ENCODE results near the gene RDH14.
A peak's percentile ranks its signal among the peaks of the same experiment; 100 is the strongest.

RDH14 gene

DNA sequence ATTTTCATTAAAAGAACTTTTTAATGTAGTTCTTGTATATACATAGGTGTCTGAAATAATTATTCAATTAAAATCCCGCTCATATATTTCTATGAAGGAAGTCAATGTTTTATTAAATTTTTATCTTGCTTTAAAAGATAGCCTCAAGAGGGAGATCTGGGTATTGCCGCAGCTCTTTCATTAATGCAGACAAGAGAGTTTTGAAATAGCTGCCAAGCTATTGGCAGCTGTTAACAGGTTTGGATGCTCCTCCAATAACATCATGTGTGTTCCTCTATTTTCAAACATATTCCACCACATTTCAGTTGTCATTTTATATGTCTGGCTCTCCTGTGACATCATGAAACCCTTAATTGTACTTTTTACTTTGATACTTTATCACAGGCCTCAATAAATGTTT lies 41.8 kb upstream of the RDH14 start:
- TF ChIP-seq, protein P1, sequence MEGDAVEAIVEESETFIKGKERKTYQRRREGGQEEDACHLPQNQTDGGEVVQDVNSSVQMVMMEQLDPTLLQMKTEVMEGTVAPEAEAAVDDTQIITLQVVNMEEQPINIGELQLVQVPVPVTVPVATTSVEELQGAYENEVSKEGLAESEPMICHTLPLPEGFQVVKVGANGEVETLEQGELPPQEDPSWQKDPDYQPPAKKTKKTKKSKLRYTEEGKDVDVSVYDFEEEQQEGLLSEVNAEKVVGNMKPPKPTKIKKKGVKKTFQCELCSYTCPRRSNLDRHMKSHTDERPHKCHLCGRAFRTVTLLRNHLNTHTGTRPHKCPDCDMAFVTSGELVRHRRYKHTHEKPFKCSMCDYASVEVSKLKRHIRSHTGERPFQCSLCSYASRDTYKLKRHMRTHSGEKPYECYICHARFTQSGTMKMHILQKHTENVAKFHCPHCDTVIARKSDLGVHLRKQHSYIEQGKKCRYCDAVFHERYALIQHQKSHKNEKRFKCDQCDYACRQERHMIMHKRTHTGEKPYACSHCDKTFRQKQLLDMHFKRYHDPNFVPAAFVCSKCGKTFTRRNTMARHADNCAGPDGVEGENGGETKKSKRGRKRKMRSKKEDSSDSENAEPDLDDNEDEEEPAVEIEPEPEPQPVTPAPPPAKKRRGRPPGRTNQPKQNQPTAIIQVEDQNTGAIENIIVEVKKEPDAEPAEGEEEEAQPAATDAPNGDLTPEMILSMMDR (IDR thresholded peaks at IDR 0.05) = no peak
- DNase-seq = no peak

DNA sequence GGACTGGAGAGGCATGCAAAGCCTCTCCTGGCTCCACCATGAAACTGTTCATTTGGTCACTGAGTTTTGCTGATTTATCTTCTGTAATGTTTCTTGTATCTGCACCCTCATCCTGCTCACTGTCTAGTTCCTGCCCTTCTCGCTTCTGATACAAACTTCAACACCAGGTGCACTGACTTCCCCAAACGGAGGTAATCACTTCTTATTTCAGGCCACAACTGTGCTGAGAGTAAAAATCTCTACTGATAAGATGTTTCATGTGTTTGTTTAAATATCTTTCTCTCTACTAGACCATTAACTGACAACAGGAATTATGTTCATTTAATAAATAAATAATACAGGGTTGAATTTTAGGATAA lies 39.8 kb upstream of the RDH14 start:
- no peaks in the 10 kb centered on the region for H3K36me3 ChIP-seq
- TF ChIP-seq, protein P1 (IDR thresholded peaks at IDR 0.05) = no peak
- peaks cover 0 to 36% (median 20%) of the 10 kb centered on the region in 4 donors for H3K4me1 ChIP-seq
- intact Hi-C loops (cut with DNase I; ENCODE audit: low total_unique reads) = no loop called here
- no peak overlapping the region for H3K4me3 ChIP-seq
- no peaks in the 10 kb centered on the region for H3K9me3 ChIP-seq
- peak overlapping the region in 1 of 2 donors; percentile 20 for H3K27ac ChIP-seq
- H3K27me3 ChIP-seq = no peaks in the 10 kb centered on the region
- DNase-seq = no peak

More for the DNA sequence above, 41.8 kb upstream of the RDH14 start:
- intact Hi-C loops (cut with DNase I; ENCODE audit: low total_unique reads) = no loop called here
- no peaks in the 10 kb centered on the region for H3K27me3 ChIP-seq
- H3K4me3 ChIP-seq = no peak overlapping the region
- peaks cover 0 to 40% (median 21%) of the 10 kb centered on the region in 4 donors for H3K4me1 ChIP-seq
- no peaks in the 10 kb centered on the region for H3K36me3 ChIP-seq
- H3K9me3 ChIP-seq = no peaks in the 10 kb centered on the region
- no peak overlapping the region for H3K27ac ChIP-seq

DNA sequence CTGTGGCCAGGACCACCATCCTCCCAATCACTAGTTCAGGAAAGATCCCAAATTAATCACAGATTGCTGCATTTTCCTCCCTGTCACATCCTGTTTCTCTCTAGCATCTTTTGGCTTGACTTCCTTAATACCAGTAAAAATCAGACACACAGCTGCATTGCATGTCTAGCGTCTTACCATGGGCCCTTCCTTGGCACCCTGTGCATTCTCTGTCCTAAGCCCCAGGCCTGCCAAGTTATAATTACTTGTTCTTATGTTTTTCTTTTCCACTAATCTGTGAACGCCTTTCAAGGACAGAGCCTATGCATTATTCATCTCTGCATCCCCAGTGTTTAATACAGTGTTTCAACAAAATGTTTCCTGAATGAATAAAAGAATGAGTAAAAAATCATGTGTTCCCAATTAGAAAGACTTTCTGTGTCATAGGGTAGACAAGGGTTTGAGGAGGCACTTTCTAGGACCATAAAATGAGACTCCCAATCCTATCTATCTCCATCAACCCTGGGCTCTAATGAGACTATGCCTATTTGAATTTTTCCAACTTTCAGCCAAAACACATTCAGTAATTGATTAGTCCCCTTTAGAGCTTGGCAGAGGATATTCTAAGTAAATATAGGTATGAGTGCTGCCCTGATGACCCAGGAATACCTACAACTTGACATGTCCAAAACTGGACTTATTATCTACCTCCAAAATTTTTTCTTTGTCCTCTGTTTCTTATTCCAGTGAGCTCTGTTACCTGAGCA lies 39.2 kb upstream of the RDH14 start:
- H3K36me3 ChIP-seq = no peaks in the 10 kb centered on the region
- peak overlapping the region; percentile 20 to 29 for H3K27ac ChIP-seq
- no peak overlapping the region for H3K4me3 ChIP-seq
- TF ChIP-seq, protein P1 (IDR thresholded peaks at IDR 0.05) = no peak
- no peaks in the 10 kb centered on the region for H3K27me3 ChIP-seq
- H3K4me1 ChIP-seq = peaks cover 0 to 31% (median 16%) of the 10 kb centered on the region in 4 donors
- no peaks in the 10 kb centered on the region for H3K9me3 ChIP-seq
- intact Hi-C loops (cut with DNase I; ENCODE audit: low total_unique reads) = no loop called here
- no peak for DNase-seq

DNA sequence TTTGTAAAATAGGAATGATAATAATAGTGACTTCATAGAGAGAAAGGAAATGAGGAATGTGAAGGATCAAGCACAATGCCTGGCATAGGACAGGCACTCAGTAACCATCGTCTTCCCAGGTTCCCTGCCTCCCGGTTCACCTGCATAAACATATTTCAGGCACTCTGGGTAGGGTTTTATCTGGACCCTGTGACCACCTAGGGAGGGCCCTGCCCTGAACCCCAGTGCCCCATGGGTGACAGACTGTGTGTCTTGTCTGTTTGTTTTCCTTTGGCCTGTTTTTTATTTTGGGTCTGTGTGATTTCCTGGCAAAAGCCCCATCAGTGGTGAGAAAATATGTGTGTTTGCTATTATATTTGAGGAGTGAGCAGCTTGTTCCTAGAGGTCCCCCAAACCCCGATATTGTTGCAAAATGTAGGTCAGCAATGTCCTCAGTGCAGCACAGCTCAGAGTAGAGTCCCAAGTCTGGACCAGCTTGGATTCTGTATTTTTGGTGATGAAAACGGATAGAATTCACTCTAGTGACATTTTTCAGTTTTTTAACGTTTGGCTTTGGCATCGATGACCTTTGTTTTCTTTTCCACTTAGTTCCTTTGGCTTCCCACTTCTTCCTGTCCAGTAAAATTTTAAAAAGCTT lies 38.5 kb upstream of the RDH14 start:
- Histone ChIP-seq H3K36me3 (no peaks in the 10 kb centered on the region), H3K9me3 (no peaks in the 10 kb centered on the region), H3K27me3 (no peaks in the 10 kb centered on the region), H3K4me1 (peaks cover 0 to 24% (median 13%) of the 10 kb centered on the region in 4 donors), H3K27ac (peak overlapping the region; percentile 20 to 29), H3K4me3 (no peak overlapping the region)
- intact Hi-C loops (cut with DNase I; ENCODE audit: low total_unique reads) = no loop called here
- TF ChIP-seq, protein P1 (IDR thresholded peaks at IDR 0.05) = no peak
- DNase-seq = no peak

DNA sequence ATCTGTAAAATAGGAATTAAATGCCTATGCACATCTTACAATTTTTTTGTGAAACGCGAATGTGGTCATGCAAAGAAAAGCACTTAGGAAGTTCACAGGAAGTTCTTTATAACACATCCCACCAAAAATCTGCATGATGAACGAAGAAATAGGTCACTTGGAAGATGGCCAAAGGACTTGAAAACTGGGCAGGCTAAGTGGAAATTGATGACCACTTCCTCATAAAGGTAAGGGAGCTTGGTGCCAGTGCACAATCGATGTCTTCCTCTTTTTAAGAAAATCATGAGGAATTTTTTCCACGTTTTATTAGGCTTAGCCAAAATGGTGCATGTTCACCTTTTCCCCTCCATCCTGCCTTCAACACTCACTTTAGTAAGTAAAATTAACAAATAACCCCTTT lies 37.2 kb upstream of the RDH14 start:
- H3K36me3 ChIP-seq = no peaks in the 10 kb centered on the region
- intact Hi-C loops (cut with DNase I; ENCODE audit: low total_unique reads) = no loop called here
- DNase-seq = no peak
- H3K9me3 ChIP-seq = no peaks in the 10 kb centered on the region
- TF ChIP-seq, protein P1 (IDR thresholded peaks at IDR 0.05) = no peak
- no peak overlapping the region for H3K4me3 ChIP-seq
- peaks cover 0 to 16% (median 11%) of the 10 kb centered on the region in 4 donors for H3K4me1 ChIP-seq
- H3K27ac ChIP-seq = no peak overlapping the region
- no peaks in the 10 kb centered on the region for H3K27me3 ChIP-seq

Measured in tibial artery (tissue), 4 donors.